Activated CD4-positive, CD25-positive, alpha-beta regulatory T cell treated with anti-CD3 and anti-CD28 coated beads, Interleukin-2, amount 50 U/mL, for 72 hours (primary cell): ENCODE results near the gene ACTG2.
"Not testable (repeated sequence)": the region's sequence is repeated elsewhere in the genome, so short reads cannot be mapped to it uniquely, and the experiment has no call there.

Experiments used
- DNase-seq: peaks from one replicate; pipeline ENCODE4 v3.0.0; 2021

The ACTG2 gene

GRCh38 chr2:73893764-73894474, 1.1 kb downstream of the ACTG2 start:
- no peak for DNase-seq

- DNase-seq: no peak
Measured at GRCh38 chr2:73894475-73894850, 1.7 kb downstream of the ACTG2 start.

- no peak for DNase-seq
Measured at GRCh38 chr2:73894877-73895276, 2.1 kb downstream of the ACTG2 start.

GRCh38 chr2:73895473-73895872, 2.7 kb downstream of the ACTG2 start:
- DNase-seq: no peak

- DNase-seq: no peak
Measured at GRCh38 chr2:73896362-73897239, 3.8 kb downstream of the ACTG2 start.

- no peak for DNase-seq
Measured at GRCh38 chr2:73897240-73897583, 4.4 kb downstream of the ACTG2 start.

GRCh38 chr2:73897934-73898333, 5.1 kb downstream of the ACTG2 start:
- no peak for DNase-seq

- DNase-seq: no peak
Measured at GRCh38 chr2:73899801-73900336, 7.1 kb downstream of the ACTG2 start.

- DNase-seq: no peak
Measured at GRCh38 chr2:73901143-73901542, 8.3 kb downstream of the ACTG2 start.

GRCh38 chr2:73902284-73902683, 9.5 kb downstream of the ACTG2 start:
- DNase-seq: no peak

- no peak for DNase-seq
Measured at GRCh38 chr2:73903313-73903712, 10.5 kb downstream of the ACTG2 start.

GRCh38 chr2:73903949-73904613, 11.3 kb downstream of the ACTG2 start:
- DNase-seq: not testable (repeated sequence)

GRCh38 chr2:73904952-73905351, 12.1 kb downstream of the ACTG2 start:
- no peak for DNase-seq

- no peak for DNase-seq
Measured at GRCh38 chr2:73906847-73907505, 14.2 kb downstream of the ACTG2 start.

GRCh38 chr2:73907840-73908452, 15.1 kb downstream of the ACTG2 start:
- DNase-seq: no peak

- no peak for DNase-seq
Measured at GRCh38 chr2:73908689-73909652, 16.2 kb downstream of the ACTG2 start.

- no peak for DNase-seq
Measured at GRCh38 chr2:73910873-73911547, 18.2 kb downstream of the ACTG2 start.

GRCh38 chr2:73911548-73912208, 18.9 kb downstream of the ACTG2 start:
- DNase-seq: no peak

GRCh38 chr2:73913414-73914054, 20.7 kb downstream of the ACTG2 start:
- DNase-seq: no peak

- DNase-seq: no peak
Measured at GRCh38 chr2:73914667-73915066, 21.9 kb downstream of the ACTG2 start.
